Smooth muscle cell (in vitro differentiated cells): ENCODE measurements around the gene CMSS1. TPM values are rescaled to one million over a fixed set of nuclear protein-coding genes. Genes with fewer than 3 reads are reported as not detected.

Experiments
- DNase-seq: peaks from one replicate; lab custom pipeline; 2025; ENCODE audit not compliant: unreplicated experiment; lab: John Stamatoyannopoulos, UW
- H2AFZ ChIP-seq: fragments of 200-600 bp; sonication (generic); 2 replicates; pipeline ENCODE4 v1.6.0; 2016; ENCODE audit warnings: antibody characterized with exemption, low read depth, mild to moderate bottlenecking
- H3F3A ChIP-seq: fragments of 200-600 bp; sonication (generic); 2 replicates; pipeline ENCODE4 v1.6.0; 2017; ENCODE audit warnings: antibody characterized with exemption, low read depth
- H3K27ac ChIP-seq: fragments of 200-600 bp; sonication (generic); 2 replicates; pipeline ENCODE4 v1.5.1; 2016; ENCODE audit warnings: low read depth, mild to moderate bottlenecking
- H3K27me3 ChIP-seq: fragments of 200-600 bp; sonication (generic); 2 replicates; pipeline ENCODE4 v1.6.1; 2016; ENCODE audit warnings: low read depth, mild to moderate bottlenecking
- H3K36me3 ChIP-seq: fragments of 200-600 bp; sonication (generic); 2 replicates; pipeline ENCODE4 v1.5.1; 2016; ENCODE audit warnings: low read depth
- H3K4me1 ChIP-seq: fragments of 200-600 bp; sonication (generic); 2 replicates; pipeline ENCODE4 v1.5.1; 2016; ENCODE audit warnings: low read depth
- H3K4me2 ChIP-seq: fragments of 200-600 bp; sonication (generic); 2 replicates; pipeline ENCODE4 v1.6.0; 2016; ENCODE audit warnings: mild to moderate bottlenecking
- H3K4me3 ChIP-seq: fragments of 200-600 bp; sonication (generic); 2 replicates; pipeline ENCODE4 v1.5.1; 2016; ENCODE audit warnings: mild to moderate bottlenecking
- H3K79me2 ChIP-seq: fragments of 200-600 bp; sonication (generic); 2 replicates; pipeline ENCODE4 v1.6.0; 2016; ENCODE audit warnings: low read depth, mild to moderate bottlenecking
- H3K9ac ChIP-seq: fragments of 200-600 bp; sonication (generic); 2 replicates; pipeline ENCODE4 v1.6.0; 2016; ENCODE audit warnings: low read depth
- H3K9me3 ChIP-seq: fragments of 200-600 bp; sonication (generic); replicated peaks from 2 replicates; pipeline ENCODE4 v1.5.1; 2016; ENCODE audit warnings: low read depth
- H4K20me1 ChIP-seq: fragments of 200-600 bp; sonication (generic); 2 replicates; pipeline ENCODE4 v1.6.0; 2016; ENCODE audit warnings: low read depth
- WGBS: methylation state at CpG from one replicate; pipeline ENCODE4 v1.1.7; 2016; ENCODE audit warnings: low lambda C conversion rate; 5-methylcytosine and 5-hydroxymethylcytosine counted together
- polyA plus RNA-seq: library from polyadenylated mRNA; unstranded; fragments of >200 nt; fragmentation: Nextera tagmentation; extraction: Ambion mirVana; gene quantifications from 2 replicates; pipeline ENCODE4 v1.2.1, GENCODE V29; 2016
- total RNA-seq: library from RNA; depleted of rRNA; stranded (reverse); fragments of >200 nt; gene quantifications from 2 replicates; pipeline ENCODE4 v1.2.3, GENCODE V29; 2014
- TF ChIP-seq, protein P1 (sequence below): fragments of 200-600 bp; sonication (generic); IDR thresholded peaks from 2 replicates; pipeline ENCODE4 v1.5.1; 2017; ENCODE audit warnings: borderline replicate concordance, mild to moderate bottlenecking, antibody characterized with exemption; ENCODE audit not compliant: insufficient read depth, poor library complexity, severe bottlenecking

The CMSS1 gene
- total and polyA plus RNA-seq, 2 experiments from 2014 or later: 19.2 to 24.1 TPM

- Histone ChIP-seq H3K27me3 (no peaks in the 10 kb centered on the region), H3K4me3 (no peak overlapping the region), H2AFZ (peak overlapping the region; percentile 61), H3K36me3 (no peaks in the 10 kb centered on the region), H3K9ac (no peak overlapping the region), H3K79me2 (no peaks in the 10 kb centered on the region), H3K27ac (peak overlapping the region; percentile 73), H3K4me2 (peak overlapping the region; percentile 27), H3F3A (peaks cover 26% of the 10 kb centered on the region), H4K20me1 (no peaks in the 10 kb centered on the region), H3K9me3 (no peaks in the 10 kb centered on the region), H3K4me1 (peaks cover 32% of the 10 kb centered on the region)
- 39% methylated on average over 2 of the region's 2 CpGs for WGBS
- no peak for DNase-seq
- TF ChIP-seq, protein P1, sequence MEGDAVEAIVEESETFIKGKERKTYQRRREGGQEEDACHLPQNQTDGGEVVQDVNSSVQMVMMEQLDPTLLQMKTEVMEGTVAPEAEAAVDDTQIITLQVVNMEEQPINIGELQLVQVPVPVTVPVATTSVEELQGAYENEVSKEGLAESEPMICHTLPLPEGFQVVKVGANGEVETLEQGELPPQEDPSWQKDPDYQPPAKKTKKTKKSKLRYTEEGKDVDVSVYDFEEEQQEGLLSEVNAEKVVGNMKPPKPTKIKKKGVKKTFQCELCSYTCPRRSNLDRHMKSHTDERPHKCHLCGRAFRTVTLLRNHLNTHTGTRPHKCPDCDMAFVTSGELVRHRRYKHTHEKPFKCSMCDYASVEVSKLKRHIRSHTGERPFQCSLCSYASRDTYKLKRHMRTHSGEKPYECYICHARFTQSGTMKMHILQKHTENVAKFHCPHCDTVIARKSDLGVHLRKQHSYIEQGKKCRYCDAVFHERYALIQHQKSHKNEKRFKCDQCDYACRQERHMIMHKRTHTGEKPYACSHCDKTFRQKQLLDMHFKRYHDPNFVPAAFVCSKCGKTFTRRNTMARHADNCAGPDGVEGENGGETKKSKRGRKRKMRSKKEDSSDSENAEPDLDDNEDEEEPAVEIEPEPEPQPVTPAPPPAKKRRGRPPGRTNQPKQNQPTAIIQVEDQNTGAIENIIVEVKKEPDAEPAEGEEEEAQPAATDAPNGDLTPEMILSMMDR: no peak
Measured at GRCh38 chr3:100029689-100030088, 212.0 kb downstream of the CMSS1 start.

DNA sequence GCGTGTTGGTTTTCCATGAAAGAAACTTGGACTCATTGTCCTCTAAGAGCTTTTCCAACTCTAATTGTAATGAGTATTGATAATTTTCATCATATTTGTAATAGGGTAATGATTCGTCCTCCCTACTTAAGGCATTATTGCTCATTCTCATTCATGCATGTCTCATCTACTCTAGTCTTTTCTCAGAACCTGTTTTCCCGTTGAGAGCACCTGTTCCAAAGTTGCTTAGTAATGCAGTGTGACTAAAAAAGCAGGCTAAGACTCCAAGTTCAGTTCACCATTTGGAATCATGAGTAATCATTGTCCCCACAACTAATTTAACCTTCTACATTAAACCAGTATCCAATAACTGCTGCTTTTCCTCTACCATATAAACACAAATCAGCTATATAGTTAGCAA is 212.7 kb downstream of the CMSS1 start:
- Histone ChIP-seq H3F3A (peaks cover 27% of the 10 kb centered on the region), H4K20me1 (no peaks in the 10 kb centered on the region), H3K27ac (peak overlapping the region; percentile 98), H3K4me3 (no peak overlapping the region), H3K9me3 (no peaks in the 10 kb centered on the region), H2AFZ (no peak overlapping the region), H3K4me1 (peaks cover 33% of the 10 kb centered on the region), H3K4me2 (no peak overlapping the region), H3K36me3 (no peaks in the 10 kb centered on the region), H3K79me2 (no peaks in the 10 kb centered on the region), H3K27me3 (no peaks in the 10 kb centered on the region), H3K9ac (no peak overlapping the region)
- WGBS: 93% methylated on average over 3 of the region's 3 CpGs
- no peak for DNase-seq
- TF ChIP-seq, protein P1: no peak

DNA sequence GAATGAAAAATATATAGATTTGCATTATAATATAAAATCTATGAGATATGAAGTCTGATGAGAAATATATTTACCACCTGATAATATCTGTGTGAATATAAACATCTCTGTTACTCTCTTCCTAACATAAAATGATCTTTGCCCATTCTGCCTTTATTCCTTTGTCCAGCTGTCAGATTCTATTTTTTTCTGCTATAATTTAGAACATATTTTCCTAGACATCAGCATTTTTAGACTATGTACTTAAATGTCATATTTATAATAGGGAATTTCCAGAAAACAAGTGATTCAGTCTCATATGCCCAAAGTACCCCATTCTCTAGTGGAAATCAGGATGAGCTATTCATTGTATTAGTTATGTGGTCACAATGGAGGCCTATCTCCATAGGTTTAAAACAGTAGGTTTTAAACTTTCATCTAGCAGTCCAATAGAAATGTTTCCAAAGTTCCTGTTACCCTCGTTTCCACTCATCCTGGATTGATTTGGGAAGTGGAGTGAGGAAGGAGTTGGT is 213.3 kb downstream of the CMSS1 start:
- no peaks in the 10 kb centered on the region for H3K9me3 ChIP-seq
- H3K4me2 ChIP-seq: no peak overlapping the region
- H3K27ac ChIP-seq: peak overlapping the region; percentile 98
- no peaks in the 10 kb centered on the region for H3K79me2 ChIP-seq
- H3K4me1 ChIP-seq: peaks cover 33% of the 10 kb centered on the region
- TF ChIP-seq, protein P1: no peak
- H2AFZ ChIP-seq: no peak overlapping the region
- WGBS: 88% methylated on average over 1 of the region's 1 CpG
- peak overlapping the region; percentile 46 for H3K9ac ChIP-seq
- H4K20me1 ChIP-seq: no peaks in the 10 kb centered on the region
- no peak overlapping the region for H3K4me3 ChIP-seq
- H3F3A ChIP-seq: peaks cover 27% of the 10 kb centered on the region
- no peak for DNase-seq
- no peaks in the 10 kb centered on the region for H3K36me3 ChIP-seq
- no peaks in the 10 kb centered on the region for H3K27me3 ChIP-seq

- no peak for DNase-seq
- H3K4me1 ChIP-seq: peaks cover 33% of the 10 kb centered on the region
- H3K36me3 ChIP-seq: no peaks in the 10 kb centered on the region
- no peak overlapping the region for H3K4me3 ChIP-seq
- TF ChIP-seq, protein P1: no peak
- peak overlapping the region; percentile 98 for H3K27ac ChIP-seq
- no peaks in the 10 kb centered on the region for H3K9me3 ChIP-seq
- peak overlapping the region; percentile 85 for H3K9ac ChIP-seq
- H3K4me2 ChIP-seq: peak overlapping the region; percentile 78
- WGBS: 22% methylated on average over 5 of the region's 5 CpGs
- H3F3A ChIP-seq: peaks cover 27% of the 10 kb centered on the region
- H4K20me1 ChIP-seq: no peaks in the 10 kb centered on the region
- H3K79me2 ChIP-seq: no peaks in the 10 kb centered on the region
- H3K27me3 ChIP-seq: no peaks in the 10 kb centered on the region
- H2AFZ ChIP-seq: no peak overlapping the region
Measured at GRCh38 chr3:100032243-100032642, 214.6 kb downstream of the CMSS1 start.
